AG10803 (cell line): ENCODE data around the gene SCAMP4.

Experiments used
- DNase-seq: peaks from one replicate; pipeline ENCODE4 v3.0.0; 2010; ENCODE audit warnings: low read depth
- H3K4me3 ChIP-seq: 2 replicates; pipeline ENCODE4 v1.5.1; 2011; ENCODE audit warnings: mild to moderate bottlenecking, low read length, control low read depth
- TF ChIP-seq, protein P1 (sequence below): conservative IDR thresholded peaks from 2 replicates; pipeline ENCODE4 v1.5.1; 2011; ENCODE audit warnings: mild to moderate bottlenecking, low read length, control low read depth, inconsistent platforms

The SCAMP4 gene

DNA sequence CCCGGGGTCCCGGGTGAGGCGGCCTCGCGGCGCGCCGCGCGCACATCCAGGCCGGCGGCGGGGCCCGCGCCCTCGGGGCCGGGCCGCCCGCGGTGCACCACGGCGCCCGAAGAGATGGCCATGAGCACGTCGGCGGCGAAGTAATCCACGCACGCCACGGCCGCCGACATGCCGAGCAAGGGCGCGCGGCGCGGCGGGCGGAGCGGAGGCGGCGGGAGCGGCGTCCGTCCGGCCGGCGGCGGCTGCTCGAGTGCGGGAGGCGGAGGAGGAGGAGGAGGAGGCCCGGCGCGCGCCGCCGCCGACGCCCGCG lies 41.9 kb upstream of the SCAMP4 start, which contains the start of gene KLF16:
Gene KLF16 (minus strand): TSS at position 252 of the 310 bp plus-strand sequence. CDS start 82 bp downstream, at position 170.
- H3K4me3 ChIP-seq: peak within 1 kb of the TSS; percentile 80
- TF ChIP-seq, protein P1, sequence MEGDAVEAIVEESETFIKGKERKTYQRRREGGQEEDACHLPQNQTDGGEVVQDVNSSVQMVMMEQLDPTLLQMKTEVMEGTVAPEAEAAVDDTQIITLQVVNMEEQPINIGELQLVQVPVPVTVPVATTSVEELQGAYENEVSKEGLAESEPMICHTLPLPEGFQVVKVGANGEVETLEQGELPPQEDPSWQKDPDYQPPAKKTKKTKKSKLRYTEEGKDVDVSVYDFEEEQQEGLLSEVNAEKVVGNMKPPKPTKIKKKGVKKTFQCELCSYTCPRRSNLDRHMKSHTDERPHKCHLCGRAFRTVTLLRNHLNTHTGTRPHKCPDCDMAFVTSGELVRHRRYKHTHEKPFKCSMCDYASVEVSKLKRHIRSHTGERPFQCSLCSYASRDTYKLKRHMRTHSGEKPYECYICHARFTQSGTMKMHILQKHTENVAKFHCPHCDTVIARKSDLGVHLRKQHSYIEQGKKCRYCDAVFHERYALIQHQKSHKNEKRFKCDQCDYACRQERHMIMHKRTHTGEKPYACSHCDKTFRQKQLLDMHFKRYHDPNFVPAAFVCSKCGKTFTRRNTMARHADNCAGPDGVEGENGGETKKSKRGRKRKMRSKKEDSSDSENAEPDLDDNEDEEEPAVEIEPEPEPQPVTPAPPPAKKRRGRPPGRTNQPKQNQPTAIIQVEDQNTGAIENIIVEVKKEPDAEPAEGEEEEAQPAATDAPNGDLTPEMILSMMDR: no peak
- no peak for DNase-seq

DNA sequence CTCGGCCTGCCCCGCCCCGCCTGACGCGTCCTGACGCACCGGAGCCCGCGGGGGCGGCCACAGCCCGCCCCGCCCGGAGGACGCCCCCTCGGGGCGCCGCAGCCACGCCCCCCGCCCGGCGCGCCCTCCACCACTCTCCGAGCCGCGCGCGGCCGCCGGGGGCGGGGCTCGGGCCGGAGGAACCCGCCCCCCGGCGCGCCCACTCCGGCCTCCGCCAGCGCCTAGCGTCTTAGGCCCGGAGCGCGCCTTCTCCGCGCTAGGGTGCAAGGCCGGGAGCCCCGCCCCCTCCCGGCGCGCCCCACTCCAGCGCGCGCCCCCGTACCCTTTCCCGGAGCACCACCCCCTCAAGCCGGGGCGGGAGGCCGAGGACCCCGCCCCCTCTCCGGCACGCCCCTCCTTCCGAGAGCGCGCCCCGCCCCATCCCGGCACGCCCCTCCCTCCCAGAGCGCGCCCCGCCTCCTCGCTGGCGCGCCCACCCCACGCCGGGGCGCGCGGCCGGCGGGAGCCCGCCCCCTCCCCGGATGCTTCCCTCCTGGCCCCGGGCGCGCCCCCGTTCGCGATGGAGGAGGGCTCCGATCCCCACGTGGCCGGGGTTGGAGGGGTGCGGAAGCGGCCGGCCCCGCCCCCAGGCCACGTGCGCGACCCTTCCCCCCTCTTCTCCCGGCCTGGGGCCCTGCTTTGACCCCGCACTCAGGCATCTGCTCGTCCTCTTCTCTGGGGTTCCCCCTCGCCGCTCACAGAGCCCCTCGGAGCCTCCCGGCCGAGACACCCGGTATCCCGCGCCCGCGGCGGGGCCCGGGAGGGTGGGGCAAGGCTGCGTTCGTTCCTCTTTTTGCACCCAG lies 41.3 kb upstream of the SCAMP4 start:
- TF ChIP-seq, protein P1: no peak
- H3K4me3 ChIP-seq: peak overlapping the region; percentile 75
- peak; percentile 93 for DNase-seq

DNA sequence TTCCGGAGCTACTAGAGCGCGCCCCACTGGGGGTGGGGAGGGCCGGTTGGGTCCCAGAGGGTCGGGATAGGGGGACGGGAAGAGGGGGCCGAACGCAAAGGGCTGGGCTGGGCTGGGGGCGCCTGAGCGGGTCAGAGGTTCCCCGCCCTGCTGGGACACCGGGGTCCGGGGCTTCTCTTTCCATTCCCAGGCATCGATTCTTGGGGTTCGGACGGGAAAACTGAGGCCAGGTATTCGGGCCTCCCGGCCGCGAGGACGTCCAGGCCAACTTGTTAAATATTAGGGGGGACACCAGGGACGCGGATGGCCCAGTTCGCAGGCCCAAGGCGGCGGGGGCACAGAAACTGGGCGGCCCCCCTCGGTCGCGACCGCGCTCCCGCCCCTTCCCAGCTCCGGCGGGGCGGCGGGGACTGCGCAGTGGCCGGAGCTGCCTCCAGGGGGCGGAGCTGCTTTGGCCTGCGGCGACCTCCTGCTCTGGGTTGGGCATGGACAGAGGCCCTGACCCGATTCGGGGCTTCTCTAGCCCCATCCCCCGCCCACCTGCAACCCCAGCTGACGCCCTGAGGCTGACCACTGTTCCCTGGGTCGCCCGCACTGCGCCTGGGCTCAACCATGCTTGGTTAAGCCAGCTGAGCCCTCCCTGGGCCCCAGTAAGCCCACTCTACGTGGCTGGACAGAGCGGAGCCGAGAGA lies 40.6 kb upstream of the SCAMP4 start:
- peak; percentile 59 for DNase-seq
- peak overlapping the region; percentile 75 for H3K4me3 ChIP-seq
- TF ChIP-seq, protein P1: peak; percentile 56

DNA sequence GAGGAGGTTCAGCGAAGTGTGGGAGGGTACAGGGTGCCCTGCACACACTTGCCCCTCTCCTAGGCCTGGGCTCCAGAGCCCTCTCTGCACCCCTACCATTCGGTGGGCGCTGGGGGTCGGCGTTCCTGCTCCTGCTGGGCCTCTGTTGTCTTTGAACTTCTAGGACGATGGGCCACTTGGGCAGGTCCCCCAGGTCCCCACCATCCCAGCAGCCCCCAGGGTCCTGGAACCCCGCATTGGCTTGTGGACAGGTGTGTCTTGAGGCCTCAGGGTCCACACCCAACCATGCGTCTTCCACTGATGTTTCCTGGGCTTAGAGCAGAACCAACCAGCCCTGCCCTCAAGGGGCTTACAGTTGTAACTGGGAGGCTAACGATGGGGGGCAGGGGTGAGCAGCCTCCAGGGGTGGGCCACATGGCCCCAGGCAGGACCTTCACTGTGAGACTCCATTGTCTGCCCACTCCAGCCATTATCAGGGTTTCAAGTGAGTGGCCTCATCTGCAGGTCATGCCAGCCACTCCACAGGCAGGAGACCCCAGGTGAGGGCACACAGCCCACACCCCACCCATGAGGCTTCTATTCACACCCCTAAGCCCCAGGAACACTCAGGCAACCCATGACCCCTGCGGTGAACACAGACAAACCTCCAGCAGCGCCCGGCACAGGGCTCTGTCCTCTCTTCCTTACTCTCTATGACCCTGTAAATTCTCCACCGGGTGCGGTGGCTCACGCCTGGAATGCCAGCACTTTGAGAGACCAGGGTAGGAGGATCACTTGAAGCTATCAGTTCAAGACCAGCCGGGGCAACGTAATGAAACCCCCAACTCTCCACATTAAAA lies 39.8 kb upstream of the SCAMP4 start:
- H3K4me3 ChIP-seq: peak overlapping the region; percentile 75
- DNase-seq: no peak
- TF ChIP-seq, protein P1: no peak

DNA sequence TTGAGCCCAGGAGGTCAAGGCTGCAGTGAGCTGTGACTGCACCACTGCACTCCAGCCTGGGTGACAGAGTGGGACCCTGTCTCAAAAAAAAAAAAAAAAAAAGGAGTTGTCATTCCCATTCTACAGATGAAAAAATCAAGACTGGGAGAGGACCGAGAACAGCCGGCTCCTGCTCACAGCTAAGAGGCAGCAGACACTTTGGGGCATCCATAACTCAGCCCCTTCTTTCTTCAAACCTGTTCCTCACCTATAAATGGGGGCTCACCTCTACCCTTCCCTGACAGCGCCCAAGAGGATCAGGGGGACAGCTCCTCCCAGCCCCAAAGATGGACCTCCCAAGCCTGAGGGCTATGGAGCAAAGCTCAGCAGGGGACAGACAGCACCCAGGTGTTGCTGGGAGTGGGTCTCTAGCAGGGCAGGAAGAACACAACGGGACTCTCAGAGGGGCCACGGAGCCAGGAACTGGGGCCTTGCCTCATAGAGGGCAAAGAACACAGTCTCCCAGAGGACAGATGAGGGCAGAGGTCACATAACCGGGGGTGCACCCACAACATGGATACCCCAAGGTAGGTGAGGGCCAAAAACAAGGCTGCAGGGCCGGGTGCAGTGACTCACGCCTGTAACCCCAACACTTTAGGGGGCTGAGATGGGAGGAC lies 38.4 kb upstream of the SCAMP4 start:
- TF ChIP-seq, protein P1: no peak
- H3K4me3 ChIP-seq: no peak overlapping the region
- no peak for DNase-seq

DNA sequence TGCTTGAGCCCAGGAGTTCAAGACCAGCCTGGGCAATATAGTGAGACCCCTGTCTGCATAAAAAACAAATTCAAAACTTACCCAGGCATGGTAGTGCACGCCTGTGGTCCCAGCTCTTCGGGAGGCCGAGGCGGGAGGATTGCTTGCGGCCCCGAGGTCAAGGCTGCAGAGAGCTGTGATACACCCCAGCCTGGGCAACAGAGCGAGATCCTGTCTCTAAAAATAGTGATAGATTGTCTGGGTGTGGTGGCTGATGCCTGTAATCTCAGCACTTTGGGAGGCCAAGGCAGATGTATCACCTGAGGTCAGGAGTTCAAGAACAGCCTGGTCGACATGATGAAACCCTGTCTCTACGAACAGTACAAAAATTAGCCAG lies 37.9 kb upstream of the SCAMP4 start:
- no peak overlapping the region for H3K4me3 ChIP-seq
- TF ChIP-seq, protein P1: no peak
- no peak for DNase-seq
